Neural cell (in vitro differentiated cells): ENCODE results near the gene EBLN2. TPM values are rescaled to one million over a fixed set of nuclear protein-coding genes. Genes with fewer than 3 reads are reported as not detected.

Source experiments
- H2AFZ ChIP-seq: fragments of 200-600, 300-800 bp; sonication (generic), shearing (Covaris generic); 2 replicates; pipeline ENCODE4 v1.6.0; 2014; ENCODE audit warnings: low read depth, mild to moderate bottlenecking, antibody characterized with exemption, low read length, moderate library complexity
- H3F3A ChIP-seq: fragments of 200-600 bp; shearing (Covaris generic); 2 replicates; pipeline ENCODE4 v1.6.1; 2016; ENCODE audit warnings: mild to moderate bottlenecking, moderate library complexity, mixed read lengths, antibody characterized with exemption, low read length; ENCODE audit not compliant: insufficient read depth, poor library complexity, severe bottlenecking
- H3K27ac ChIP-seq: fragments of 200-600, 300-800 bp; sonication (generic), shearing (Covaris generic); 2 replicates; pipeline ENCODE4 v1.5.1; 2014; ENCODE audit warnings: mild to moderate bottlenecking, low read length, moderate library complexity
- H3K27me3 ChIP-seq: fragments of 300-800, 200-600 bp; sonication (generic), shearing (Covaris generic); 2 replicates; pipeline ENCODE4 v1.6.0; 2014; ENCODE audit warnings: mild to moderate bottlenecking, low read depth, low read length, moderate library complexity; ENCODE audit not compliant: insufficient read depth
- H3K36me3 ChIP-seq: fragments of 300-800, 200-600 bp; sonication (generic), shearing (Covaris generic); 2 replicates; pipeline ENCODE4 v1.5.1; 2014; ENCODE audit warnings: mild to moderate bottlenecking, antibody characterized with exemption, low read length, moderate library complexity; ENCODE audit not compliant: insufficient read depth
- H3K4me2 ChIP-seq: fragments of 300-800, 200-600 bp; sonication (generic), shearing (Covaris generic); 2 replicates; pipeline ENCODE4 v1.6.0; 2014; ENCODE audit warnings: mild to moderate bottlenecking, low read length
- H3K4me3 ChIP-seq: fragments of 300-800, 200-600 bp; sonication (generic), shearing (Covaris generic); 2 replicates; pipeline ENCODE4 v1.5.1; 2014; ENCODE audit warnings: mild to moderate bottlenecking, low read length, moderate library complexity
- H3K79me2 ChIP-seq: fragments of 200-600 bp; shearing (Covaris generic); replicated peaks from 2 replicates; pipeline ENCODE4 v1.6.0; 2014; ENCODE audit warnings: mild to moderate bottlenecking, low read length, moderate library complexity; ENCODE audit not compliant: insufficient read depth
- H3K9ac ChIP-seq: fragments of 300-800, 200-600 bp; sonication (generic), shearing (Covaris generic); 2 replicates; pipeline ENCODE4 v1.6.1; 2016; ENCODE audit warnings: mild to moderate bottlenecking, low read length, mixed read lengths
- H3K9me2 ChIP-seq: fragments of 200-600 bp; shearing (Covaris generic); 2 replicates; pipeline ENCODE4 v1.6.1; 2016; ENCODE audit warnings: mild to moderate bottlenecking, low read length, mixed read lengths; ENCODE audit not compliant: insufficient read depth
- H3K9me3 ChIP-seq: fragments of 200-600, 300-800 bp; sonication (generic), shearing (Covaris generic); 2 replicates; pipeline ENCODE4 v1.6.1; 2016; ENCODE audit warnings: mild to moderate bottlenecking, mixed run types, low read length, moderate library complexity, mixed read lengths
- H4K20me1 ChIP-seq: fragments of 200-600 bp; shearing (Covaris generic); 2 replicates; pipeline ENCODE4 v1.6.1; 2016; ENCODE audit warnings: mild to moderate bottlenecking, mixed run types; ENCODE audit not compliant: insufficient read depth
- CTCF ChIP-seq: fragments of 450-650 bp; IDR thresholded peaks from 2 replicates; pipeline ENCODE4 v1.5.1; 2014; ENCODE audit warnings: antibody characterized with exemption, mild to moderate bottlenecking, moderate library complexity; ENCODE audit not compliant: poor library complexity, severe bottlenecking
- EP300 ChIP-seq: fragments of 450-650 bp; conservative IDR thresholded peaks from 2 replicates; pipeline ENCODE4 v1.6.1; 2014; ENCODE audit warnings: antibody characterized with exemption, mild to moderate bottlenecking, moderate library complexity; ENCODE audit not compliant: poor library complexity, severe bottlenecking
- EZH2 ChIP-seq: fragments of 200-600, 300-800 bp; shearing (Covaris generic), sonication (generic); IDR thresholded peaks from 2 replicates; pipeline ENCODE4 v1.6.1; 2014; ENCODE audit warnings: antibody characterized with exemption, low read length, borderline replicate concordance, mild to moderate bottlenecking; ENCODE audit not compliant: insufficient read depth, poor library complexity, severe bottlenecking
- MXI1 ChIP-seq: fragments of 450-650 bp; conservative IDR thresholded peaks from 2 replicates; pipeline ENCODE4 v1.6.1; 2014; ENCODE audit warnings: antibody characterized with exemption, mild to moderate bottlenecking; ENCODE audit not compliant: poor library complexity, severe bottlenecking
- POLR2AphosphoS5 ChIP-seq: IDR thresholded peaks from 2 replicates; pipeline ENCODE4 v1.6.1; 2012
- RAD21 ChIP-seq: fragments of 450-650 bp; conservative IDR thresholded peaks from 2 replicates; pipeline ENCODE4 v1.6.1; 2014; ENCODE audit warnings: antibody characterized with exemption, mild to moderate bottlenecking, moderate library complexity
- REST ChIP-seq: IDR thresholded peaks from 2 replicates; pipeline ENCODE4 v1.6.1; 2012; ENCODE audit warnings: borderline replicate concordance
- SMC3 ChIP-seq: fragments of 450-650 bp; conservative IDR thresholded peaks from 2 replicates; pipeline ENCODE4 v1.6.1; 2014; ENCODE audit warnings: antibody characterized with exemption, mild to moderate bottlenecking, moderate library complexity; ENCODE audit not compliant: poor library complexity
- TAF1 ChIP-seq: IDR thresholded peaks from 2 replicates; pipeline ENCODE4 v1.6.1; 2012; ENCODE audit warnings: low read depth
- polyA plus RNA-seq: library from polyadenylated mRNA; depleted of rRNA; stranded (reverse); fragments of >200 nt; gene quantifications from 2 replicates; pipeline ENCODE4 v1.2.3, GENCODE V29; 2014
- small RNA-seq, 3 experiments: library from RNA; depleted of rRNA; stranded (forward); fragments of <200 nt; gene quantifications; one replicate each; pipeline ENCODE3, GENCODE V24; 2012

Gene EBLN2
- polyA plus RNA-seq, 1 donor from 2014 or later, result 8.3 TPM

- H4K20me1 ChIP-seq, result no peaks in the 10 kb centered on the region
- no peaks in the 10 kb centered on the region for H3K9me2 ChIP-seq
- H3K9me3 ChIP-seq, result no peaks in the 10 kb centered on the region
- no peak overlapping the region for H2AFZ ChIP-seq
- no peaks in the 10 kb centered on the region for H3F3A ChIP-seq
- H3K4me2 ChIP-seq, result no peak overlapping the region
- TF ChIP-seq SMC3, result no peak
- TF ChIP-seq EZH2, result no peak
- no peak for TF ChIP-seq CTCF
- TF ChIP-seq MXI1, result no peak
- TF ChIP-seq RAD21, result no peak
- no peak for TF ChIP-seq POLR2AphosphoS5
- no peak for TF ChIP-seq EP300
- no peak for TF ChIP-seq REST
- no peak for TF ChIP-seq TAF1
- no peaks in the 10 kb centered on the region for H3K79me2 ChIP-seq
- H3K9ac ChIP-seq, result no peak overlapping the region
- H3K36me3 ChIP-seq, result no peaks in the 10 kb centered on the region
- H3K27ac ChIP-seq, result no peak overlapping the region
- no peaks in the 10 kb centered on the region for H3K27me3 ChIP-seq
- H3K4me3 ChIP-seq, result no peak overlapping the region
Observed at GRCh38 chr3:73110530-73110929, 49.1 kb downstream of the EBLN2 start.

Small RNA genes lying within 50 kb of the gene (small RNA-seq; reads per million reads assigned to genes)
- gene RNU2-64P (0.10 to 23.3 (median 1.1) reads per million in 3 experiments), gene RNU6-557P (0 to 0.08 (median 0) reads per million in 3 experiments), gene RNU7-19P (0 to 1.3 (median 0.06) reads per million in 3 experiments)

Other genes starting within 250 kb of the EBLN2 start
- 7.4 and 14.3 TPM in 2 replicates for gene SHQ1, start 213.2 kb upstream of the EBLN2 start, polyA plus RNA-seq
- gene GXYLT2, start 173.6 kb upstream of the EBLN2 start, polyA plus RNA-seq, result 0.16 and 0.48 TPM in 2 replicates
- 53.0 and 65.5 TPM in 2 replicates for gene PPP4R2, start 64.8 kb upstream of the EBLN2 start, polyA plus RNA-seq